GM19395 (cell line): ENCODE results near the gene NRXN2.

Experiments used
- ATAC-seq: cut with Tn5 transposase; IDR thresholded peaks from one replicate; pipeline ENCODE4 v1.9.1; 2021; ENCODE audit warnings: mild to moderate bottlenecking, moderate library complexity; ENCODE audit not compliant: unreplicated experiment

Gene NRXN2

GRCh38 chr11:64632654-64633053 is 90.3 kb downstream of the NRXN2 start:
- no peak for ATAC-seq

GRCh38 chr11:64632237-64632636 is 90.8 kb downstream of the NRXN2 start:
- no peak for ATAC-seq

DNA sequence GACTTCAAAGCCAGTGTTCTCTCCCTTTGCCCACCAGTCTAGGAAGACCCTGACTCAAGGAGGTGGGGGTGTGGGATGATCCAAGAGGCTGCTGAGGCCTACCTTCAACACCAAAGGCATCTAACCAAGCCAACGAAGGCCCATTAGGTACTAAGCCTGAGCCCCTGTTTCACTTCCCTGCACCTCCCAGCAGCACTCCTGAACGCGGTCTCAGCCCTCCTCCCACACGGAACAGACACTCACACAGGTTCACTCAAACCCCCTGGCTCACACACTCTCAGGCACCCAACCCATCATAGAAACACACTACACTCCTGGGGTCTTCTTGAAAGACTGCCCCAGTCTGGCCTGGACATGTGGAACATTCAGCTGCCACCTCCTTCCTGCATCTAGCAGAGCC is 91.3 kb downstream of the NRXN2 start:
- no peak for ATAC-seq

GRCh38 chr11:64629796-64630562 is 93.0 kb downstream of the NRXN2 start:
- no peak for ATAC-seq

- no peak for ATAC-seq
Measured at GRCh38 chr11:64629103-64629502, 93.9 kb downstream of the NRXN2 start.

GRCh38 chr11:64628596-64628995 is 94.4 kb downstream of the NRXN2 start:
- ATAC-seq: no peak

- no peak for ATAC-seq
Measured at GRCh38 chr11:64627371-64627770, 95.6 kb downstream of the NRXN2 start.

- no peak for ATAC-seq
Measured at GRCh38 chr11:64626637-64627036, 96.4 kb downstream of the NRXN2 start.

GRCh38 chr11:64624883-64625481 is 98.0 kb downstream of the NRXN2 start:
- ATAC-seq: no peak

DNA sequence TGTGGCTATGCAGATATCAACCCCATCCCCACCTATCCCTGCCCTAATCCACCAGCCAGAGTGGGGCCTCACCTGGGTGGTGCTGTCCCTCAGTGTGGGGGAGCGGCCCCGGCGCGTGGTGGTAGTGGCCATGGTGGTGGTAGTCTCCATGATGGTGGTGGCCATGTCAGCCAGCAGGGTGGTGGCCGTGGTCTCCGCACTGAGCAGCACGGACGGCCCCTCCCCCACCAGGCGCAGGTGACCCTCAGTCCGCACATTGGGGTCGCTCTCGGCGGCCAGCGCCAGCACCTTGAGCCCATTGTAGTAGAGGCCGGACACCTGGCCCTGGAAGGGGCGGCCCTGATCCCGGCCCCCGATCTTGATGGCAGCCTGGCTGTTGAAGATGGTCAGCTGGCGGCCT is 100.3 kb downstream of the NRXN2 start:
- no peak for ATAC-seq

DNA sequence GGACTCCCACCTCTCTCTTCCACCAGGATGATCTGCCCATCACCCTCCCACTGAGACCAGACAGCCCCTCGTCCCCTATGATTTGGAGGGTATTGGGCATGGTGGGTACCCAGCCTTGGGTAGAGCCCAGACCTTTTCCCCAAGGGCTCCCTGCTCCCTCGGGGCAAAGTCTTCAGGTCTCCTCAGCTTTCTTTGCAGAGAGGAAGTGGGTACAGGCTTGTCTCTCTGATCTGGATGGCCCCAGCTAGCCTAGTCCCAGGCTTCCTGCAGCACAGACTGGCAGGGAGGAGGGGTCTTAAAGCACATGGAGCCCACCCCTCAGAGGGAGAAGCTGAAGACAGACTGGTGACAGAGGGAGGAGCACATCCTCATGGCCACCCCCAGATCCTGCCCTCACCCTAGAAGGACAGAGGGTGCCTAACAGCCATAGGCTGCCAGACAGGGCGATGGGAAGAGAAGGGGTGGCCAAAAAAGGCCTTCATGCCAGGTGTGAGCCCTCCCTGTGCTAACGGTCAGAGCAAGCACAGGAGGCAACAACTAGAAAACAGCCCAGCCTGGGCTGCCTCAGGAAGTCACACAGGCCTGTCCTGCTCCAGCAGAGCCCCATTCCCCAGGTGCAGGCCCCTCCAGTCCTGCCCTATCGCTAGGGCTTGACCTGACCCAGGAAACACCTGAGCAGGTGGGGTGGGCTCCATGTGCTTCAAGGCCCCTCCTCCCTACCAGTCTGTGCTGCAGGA is 101.5 kb downstream of the NRXN2 start:
- no peak for ATAC-seq

- no peak for ATAC-seq
Measured at GRCh38 chr11:64620381-64620971, 102.5 kb downstream of the NRXN2 start.

DNA sequence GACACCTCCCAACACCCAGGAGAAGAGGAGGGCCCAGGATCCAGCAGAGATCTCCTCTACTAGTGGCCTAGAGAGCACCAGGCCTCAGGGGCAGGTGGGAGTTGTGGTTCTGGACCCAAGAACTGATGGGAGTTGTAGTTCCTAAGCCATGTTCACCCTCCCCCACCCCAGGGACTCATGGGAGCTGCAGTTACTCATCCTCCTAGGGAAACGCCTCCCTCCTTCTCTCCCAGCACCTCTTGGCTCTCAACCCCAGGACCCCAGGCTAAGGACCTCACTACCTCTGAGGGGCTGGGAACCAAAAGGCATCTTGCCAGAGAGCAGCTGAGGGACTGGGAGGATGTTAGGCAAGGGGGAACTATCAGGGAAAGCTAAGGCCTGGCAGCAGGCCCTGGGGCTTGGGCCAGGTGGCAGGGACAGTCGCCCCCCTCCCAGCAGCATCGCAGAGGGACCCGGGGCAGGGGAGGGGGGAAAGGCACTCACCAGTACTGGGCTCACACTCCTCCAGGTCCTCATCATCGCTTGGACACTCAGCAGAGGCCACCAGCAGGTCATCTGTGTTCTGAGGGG is 103.1 kb downstream of the NRXN2 start:
- no peak for ATAC-seq

GRCh38 chr11:64619196-64619595 is 103.8 kb downstream of the NRXN2 start:
- no peak for ATAC-seq

- ATAC-seq: no peak
Measured at GRCh38 chr11:64616817-64617216, 106.2 kb downstream of the NRXN2 start.

DNA sequence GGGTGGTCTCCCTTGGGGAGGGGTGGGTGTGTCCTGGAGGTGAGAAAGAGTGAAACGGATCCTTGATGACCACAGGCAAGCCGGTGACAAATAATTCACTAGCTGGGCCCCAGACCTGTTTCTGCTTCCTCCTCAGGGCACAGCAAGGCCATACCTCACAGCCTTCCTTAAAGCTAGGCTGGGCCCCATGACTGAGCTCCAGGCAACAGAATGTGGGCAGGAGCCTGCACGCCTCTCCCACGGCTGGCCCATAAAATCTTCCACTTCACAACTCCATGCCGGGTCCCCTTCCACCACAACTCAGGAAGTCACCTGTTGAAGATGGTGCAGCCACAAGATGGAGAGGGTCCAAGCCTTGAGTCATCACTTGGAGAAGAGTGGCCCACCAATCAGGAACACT is 108.1 kb downstream of the NRXN2 start:
- ATAC-seq: no peak

DNA sequence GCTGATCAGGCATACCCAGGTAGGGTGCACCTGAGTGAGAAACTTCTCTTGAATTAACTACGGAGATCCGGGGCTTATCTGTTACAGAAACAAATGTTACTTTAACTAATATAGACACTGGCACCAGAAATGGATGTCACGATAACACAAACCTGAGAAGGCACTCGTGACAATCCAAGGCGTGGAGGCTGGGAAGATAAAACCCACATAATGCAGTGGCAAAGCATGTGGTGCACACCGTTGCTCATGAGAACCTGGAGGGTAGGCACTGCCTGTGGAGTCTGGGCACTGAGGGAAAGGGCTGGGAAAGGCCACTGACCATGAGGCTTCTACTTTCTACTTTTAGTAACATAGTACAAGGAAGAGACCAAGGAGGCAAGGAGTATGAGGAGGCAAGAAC is 109.3 kb downstream of the NRXN2 start:
- no peak for ATAC-seq

DNA sequence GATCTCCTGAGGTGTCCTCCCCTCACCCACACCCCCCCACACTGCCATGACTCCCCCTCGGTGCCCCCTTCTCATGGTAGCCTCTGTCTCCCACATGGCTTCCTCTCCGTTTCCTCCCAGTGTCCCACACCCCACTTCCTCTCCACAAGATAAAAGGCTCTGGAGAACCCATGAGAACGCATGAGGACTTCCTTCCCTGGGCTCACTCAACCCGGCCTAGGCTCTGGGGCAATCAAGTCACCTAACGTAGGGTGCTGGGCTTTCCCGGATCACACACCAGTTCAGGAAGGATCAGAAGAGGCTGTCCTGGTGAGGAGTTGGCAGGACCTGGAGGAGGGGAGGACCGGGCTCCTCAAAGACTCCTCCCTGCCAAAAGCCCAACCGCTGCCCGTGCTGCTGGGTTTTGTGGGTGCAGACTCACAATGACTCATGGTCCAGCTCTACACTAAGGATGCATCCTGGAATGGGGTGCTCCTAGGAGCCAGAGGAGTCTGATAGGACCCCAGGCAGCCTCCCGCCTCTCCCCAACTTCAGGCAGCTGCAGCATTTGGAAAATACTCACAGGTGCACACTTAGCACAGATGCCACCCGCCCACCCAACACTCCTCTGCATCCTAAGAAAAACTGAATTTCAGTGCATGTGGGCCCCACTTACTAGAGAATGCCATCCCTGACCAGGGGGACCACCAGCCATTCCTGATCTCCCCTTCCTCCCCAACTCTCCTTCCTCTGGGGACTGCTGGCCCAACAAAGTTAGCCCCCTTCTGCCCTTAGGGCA is 110.9 kb downstream of the NRXN2 start:
- ATAC-seq: no peak

GRCh38 chr11:64611176-64611575 is 111.8 kb downstream of the NRXN2 start:
- ATAC-seq: no peak

GRCh38 chr11:64610596-64610995 is 112.4 kb downstream of the NRXN2 start:
- ATAC-seq: no peak
